HEK293 (cell line): ENCODE measurements around the gene OBP2A.

Experiments
- CTCF ChIA-PET: fragments of 350-600 bp; formaldehyde crosslinking; extraction: SDS; loops from one replicate; lab custom pipeline; 2021; ENCODE audit warnings: antibody characterized with exemption; lab: Yijun Ruan, JAX
- POLR2A ChIA-PET: fragments of 300-600 bp; formaldehyde crosslinking; extraction: SDS; loops from one replicate; lab custom pipeline; 2020; ENCODE audit warnings: antibody characterized with exemption, inconsistent platforms; lab: Yijun Ruan, JAX
- H3K27ac ChIP-seq: fragments of 200-500 bp; sonication (Bioruptor generic); 2 replicates; pipeline ENCODE4 v1.5.1; 2014; ENCODE audit warnings: low read depth, low read length, control low read depth, inconsistent platforms; ENCODE audit errors: extremely low read depth
- H3K36me3 ChIP-seq, 2 experiments: fragments of 200-500 bp in 1 of 2; sonication (Bioruptor generic) in 1 of 2; 1 replicate in 1 of 2; 2 replicates in 1 of 2; pipeline ENCODE4 v1.5.1; 2014 to 2017; ENCODE audit warnings: inconsistent platforms in 2 of 2, low read length in 2 of 2; ENCODE audit not compliant: control insufficient read depth in 2 of 2, insufficient read depth in 1 of 2
- H3K4me1 ChIP-seq: fragments of 200-500 bp; sonication (Bioruptor generic); 2 replicates; pipeline ENCODE4 v1.5.1; 2014; ENCODE audit warnings: mild to moderate bottlenecking, low read length, inconsistent platforms; ENCODE audit not compliant: control insufficient read depth, insufficient read depth
- H3K4me3 ChIP-seq: 2 replicates; pipeline ENCODE4 v1.5.1; 2011; ENCODE audit warnings: low read depth, mild to moderate bottlenecking, control low read depth, low read length, moderate library complexity
- H3K9me3 ChIP-seq: fragments of 200-500 bp; sonication (Bioruptor generic); 2 replicates; pipeline ENCODE4 v1.5.1; 2014; ENCODE audit warnings: low read depth, low read length, inconsistent platforms; ENCODE audit not compliant: control insufficient read depth, insufficient read depth
- GLIS1 ChIP-seq: fragments of 450-650 bp; formaldehyde crosslinking; IDR thresholded peaks from 2 replicates; pipeline ENCODE4 v1.5.1; 2016; ENCODE audit warnings: missing biosample characterization, missing genetic modification characterization
- GLIS2 ChIP-seq: fragments of 450-650 bp; formaldehyde crosslinking; IDR thresholded peaks from 2 replicates; pipeline ENCODE4 v1.5.1; 2016; ENCODE audit warnings: missing biosample characterization, missing genetic modification characterization
- HOXC10 ChIP-seq: sonication (generic); formaldehyde crosslinking; IDR thresholded peaks from 2 replicates; pipeline ENCODE4 v1.8.1; 2023; ENCODE audit warnings: mild to moderate bottlenecking, missing genetic modification reagents
- KLF7 ChIP-seq: fragments of 450-650 bp; formaldehyde crosslinking; IDR thresholded peaks from 2 replicates; pipeline ENCODE4 v1.5.1; 2016; ENCODE audit warnings: missing biosample characterization, missing genetic modification characterization, borderline replicate concordance
- WT1 ChIP-seq: fragments of 450-650 bp; formaldehyde crosslinking; IDR thresholded peaks from 2 replicates; pipeline ENCODE4 v1.5.1; 2016; ENCODE audit warnings: missing biosample characterization, missing genetic modification characterization
- ZBTB44 ChIP-seq: fragments of 450-650 bp; IDR thresholded peaks from 2 replicates; pipeline ENCODE4 v1.5.1; 2018; ENCODE audit warnings: missing biosample characterization, mild to moderate bottlenecking, missing genetic modification characterization
- ZBTB8A ChIP-seq: fragments of 450-650 bp; formaldehyde crosslinking; IDR thresholded peaks from 2 replicates; pipeline ENCODE4 v1.5.1; 2016; ENCODE audit warnings: missing biosample characterization, missing genetic modification characterization
- ZFP3 ChIP-seq: fragments of 450-650 bp; formaldehyde crosslinking; IDR thresholded peaks from 2 replicates; pipeline ENCODE4 v1.5.1; 2016; ENCODE audit warnings: low read depth, missing biosample characterization, missing genetic modification characterization
- ZNF10 ChIP-seq: fragments of 450-650 bp; formaldehyde crosslinking; IDR thresholded peaks from 2 replicates; pipeline ENCODE4 v1.5.1; 2017; ENCODE audit warnings: missing biosample characterization, missing genetic modification characterization
- ZNF121 ChIP-seq: fragments of 450-650 bp; formaldehyde crosslinking; IDR thresholded peaks from 2 replicates; pipeline ENCODE4 v1.5.1; 2016; ENCODE audit warnings: missing biosample characterization, missing genetic modification characterization
- ZNF133 ChIP-seq: fragments of 450-650 bp; formaldehyde crosslinking; IDR thresholded peaks from 2 replicates; pipeline ENCODE4 v1.5.1; 2016; ENCODE audit warnings: missing biosample characterization, missing genetic modification characterization
- ZNF211 ChIP-seq: fragments of 450-650 bp; formaldehyde crosslinking; IDR thresholded peaks from 2 replicates; pipeline ENCODE4 v1.5.1; 2016; ENCODE audit warnings: low read depth, missing biosample characterization, missing genetic modification characterization
- ZNF221 ChIP-seq: fragments of 450-650 bp; formaldehyde crosslinking; IDR thresholded peaks from 2 replicates; pipeline ENCODE4 v1.5.1; 2017; ENCODE audit warnings: missing biosample characterization, missing genetic modification characterization, borderline replicate concordance
- ZNF350 ChIP-seq: fragments of 450-650 bp; formaldehyde crosslinking; IDR thresholded peaks from 2 replicates; pipeline ENCODE4 v1.5.0; 2017; ENCODE audit warnings: missing biosample characterization, mild to moderate bottlenecking, missing genetic modification characterization
- ZNF449 ChIP-seq: fragments of 450-650 bp; formaldehyde crosslinking; IDR thresholded peaks from 2 replicates; pipeline ENCODE4 v1.5.1; 2017; ENCODE audit warnings: missing biosample characterization, mild to moderate bottlenecking, missing genetic modification characterization, moderate library complexity
- ZNF623 ChIP-seq: fragments of 450-650 bp; formaldehyde crosslinking; IDR thresholded peaks from 2 replicates; pipeline ENCODE4 v1.5.1; 2016; ENCODE audit warnings: missing biosample characterization, missing genetic modification characterization
- ZNF670 ChIP-seq: fragments of 450-650 bp; formaldehyde crosslinking; IDR thresholded peaks from 2 replicates; pipeline ENCODE4 v1.5.1; 2016; ENCODE audit warnings: missing biosample characterization, missing genetic modification characterization, low read depth
- ZNF707 ChIP-seq: fragments of 450-650 bp; formaldehyde crosslinking; IDR thresholded peaks from 2 replicates; pipeline ENCODE4 v1.5.1; 2016; ENCODE audit warnings: missing biosample characterization, missing genetic modification characterization
- ZNF768 ChIP-seq: fragments of 450-650 bp; formaldehyde crosslinking; IDR thresholded peaks from 2 replicates; pipeline ENCODE4 v1.5.1; 2018; ENCODE audit warnings: missing biosample characterization, mild to moderate bottlenecking, missing genetic modification characterization
- TF ChIP-seq, protein P1 (sequence below): fragments of 450-650 bp; formaldehyde crosslinking; IDR thresholded peaks from 2 replicates; pipeline ENCODE4 v1.5.1; 2017; ENCODE audit warnings: missing biosample characterization, missing genetic modification characterization

The OBP2A gene

GRCh38 chr9:135524130-135524861, 21.6 kb upstream of the OBP2A start:
- CTCF ChIA-PET = no interaction called here
- POLR2A ChIA-PET = no interaction called here

DNA sequence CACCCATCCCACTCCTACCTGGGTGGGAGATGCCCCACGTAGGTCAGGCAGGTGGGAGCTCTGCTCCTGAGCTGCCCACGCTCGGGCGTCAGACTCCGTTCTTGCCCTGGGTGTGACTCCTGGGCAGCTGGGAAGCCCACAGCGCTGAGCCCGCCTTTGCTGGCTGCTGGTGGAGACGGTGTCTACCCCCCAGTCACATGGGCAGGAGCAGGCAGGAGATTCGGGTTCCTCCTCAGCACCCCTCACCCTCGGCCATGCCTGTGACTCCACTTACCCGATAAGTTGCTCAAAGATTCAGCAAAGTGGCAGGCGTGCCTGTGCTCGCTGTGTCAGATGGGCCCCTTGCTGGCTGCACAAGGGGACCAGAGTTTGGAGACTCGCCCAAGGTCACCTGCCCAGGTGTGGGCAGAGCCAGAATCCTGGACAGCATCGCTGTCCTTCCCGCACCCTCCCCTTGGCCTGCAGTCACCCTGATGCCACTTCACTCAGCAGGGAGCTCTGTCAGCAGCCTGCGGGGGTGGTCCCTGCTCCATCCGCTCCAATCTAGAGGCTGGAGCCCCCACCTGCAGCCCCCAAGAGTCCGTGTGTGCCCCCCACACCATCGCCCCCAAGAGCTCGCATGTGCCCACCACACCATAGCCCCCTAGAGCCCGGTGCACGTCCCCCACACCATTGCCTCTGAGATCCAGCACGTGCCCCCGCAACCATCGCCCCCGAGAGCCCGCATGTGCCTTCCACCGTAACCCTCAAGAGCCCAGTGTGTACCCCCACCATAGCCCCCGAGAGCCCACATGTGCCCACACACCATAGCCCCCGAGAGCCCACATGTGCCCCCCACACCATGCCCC, 20.5 kb upstream of the OBP2A start:
- no peak for TF ChIP-seq ZNF211 (tag by site-specific recombination)
- no peak for TF ChIP-seq ZNF121 (tag by site-specific recombination)
- peak; percentile 11; the same call in 1 of the 2 replicates for TF ChIP-seq GLIS2 (tag by site-specific recombination)
- TF ChIP-seq ZBTB8A (tag by site-specific recombination) = no peak
- CTCF ChIA-PET = no interaction called here
- POLR2A ChIA-PET = interaction anchor here (0.8 to 1.8 kb wide), 2 partner anchors 8 to 20 kb away, joined by 3 to 6 read pairs; no protein-coding TSS in a partner anchor

More at GRCh38 chr9:135524130-135524861, 21.6 kb upstream of the OBP2A start:
- TF ChIP-seq KLF7 (tag by site-specific recombination) (no peak), ZNF707 (tag by site-specific recombination) (no peak), ZNF350 (tag by site-specific recombination) (no peak), ZNF670 (no peak), ZNF623 (tag by site-specific recombination) (no peak), ZNF133 (tag by site-specific recombination) (no peak), ZNF10 (tag by site-specific recombination) (no peak), HOXC10 (CRISPR knock-in tag) (no peak), GLIS1 (no peak), ZFP3 (tag by site-specific recombination) (no peak), ZBTB44 (tag by site-specific recombination) (no peak), ZNF221 (no peak), ZNF449 (tag by site-specific recombination) (no peak), WT1 (tag by site-specific recombination) (no peak), ZNF768 (tag by site-specific recombination) (no peak)
- TF ChIP-seq, protein P1, sequence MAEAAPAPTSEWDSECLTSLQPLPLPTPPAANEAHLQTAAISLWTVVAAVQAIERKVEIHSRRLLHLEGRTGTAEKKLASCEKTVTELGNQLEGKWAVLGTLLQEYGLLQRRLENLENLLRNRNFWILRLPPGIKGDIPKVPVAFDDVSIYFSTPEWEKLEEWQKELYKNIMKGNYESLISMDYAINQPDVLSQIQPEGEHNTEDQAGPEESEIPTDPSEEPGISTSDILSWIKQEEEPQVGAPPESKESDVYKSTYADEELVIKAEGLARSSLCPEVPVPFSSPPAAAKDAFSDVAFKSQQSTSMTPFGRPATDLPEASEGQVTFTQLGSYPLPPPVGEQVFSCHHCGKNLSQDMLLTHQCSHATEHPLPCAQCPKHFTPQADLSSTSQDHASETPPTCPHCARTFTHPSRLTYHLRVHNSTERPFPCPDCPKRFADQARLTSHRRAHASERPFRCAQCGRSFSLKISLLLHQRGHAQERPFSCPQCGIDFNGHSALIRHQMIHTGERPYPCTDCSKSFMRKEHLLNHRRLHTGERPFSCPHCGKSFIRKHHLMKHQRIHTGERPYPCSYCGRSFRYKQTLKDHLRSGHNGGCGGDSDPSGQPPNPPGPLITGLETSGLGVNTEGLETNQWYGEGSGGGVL (tag by site-specific recombination) = no peak
- Histone ChIP-seq H3K36me3 (no peaks in the 10 kb centered on the region), H3K4me3 (no peak overlapping the region), H3K4me1 (no peaks in the 10 kb centered on the region), H3K9me3 (no peaks in the 10 kb centered on the region), H3K27ac (no peak overlapping the region)

More for the DNA sequence above, 20.5 kb upstream of the OBP2A start:
- Histone ChIP-seq H3K27ac (no peak overlapping the region), H3K4me3 (no peak overlapping the region), H3K9me3 (no peaks in the 10 kb centered on the region), H3K36me3 (no peaks in the 10 kb centered on the region), H3K4me1 (no peaks in the 10 kb centered on the region)
